MM.1S (cell line): ENCODE measurements around the gene DNAJC24.

Experiments
- DNase-seq: peaks from one replicate; pipeline ENCODE4 v3.0.0-alpha.2; 2015
- H2AFZ ChIP-seq: fragments of 300-600 bp; sonication (generic); 2 replicates; pipeline ENCODE4 v1.6.0; 2016; ENCODE audit warnings: antibody characterized with exemption, low read length
- H3F3A ChIP-seq: fragments of 300-600 bp; sonication (generic); 2 replicates; pipeline ENCODE4 v1.6.1; 2016; ENCODE audit warnings: mild to moderate bottlenecking, antibody characterized with exemption, low read length, moderate library complexity, mixed read lengths; ENCODE audit not compliant: insufficient read depth
- H3K27ac ChIP-seq: fragments of 300-600 bp; sonication (generic); 2 replicates; pipeline ENCODE4 v1.5.1; 2016; ENCODE audit warnings: mild to moderate bottlenecking, low read length
- H3K27me3 ChIP-seq: fragments of 300-600 bp; sonication (generic); replicated peaks from 2 replicates; pipeline ENCODE4 v1.6.0; 2016; ENCODE audit warnings: low read length; ENCODE audit not compliant: insufficient read depth
- H3K36me3 ChIP-seq: fragments of 300-600 bp; sonication (generic); replicated peaks from 2 replicates; pipeline ENCODE4 v1.6.1; 2016; ENCODE audit warnings: mild to moderate bottlenecking, low read length, mixed read lengths; ENCODE audit not compliant: insufficient read depth
- H3K4me1 ChIP-seq: fragments of 300-600 bp; sonication (generic); 2 replicates; pipeline ENCODE4 v1.6.1; 2016; ENCODE audit warnings: low read length, mixed read lengths
- H3K4me2 ChIP-seq: fragments of 300-600 bp; sonication (generic); 2 replicates; pipeline ENCODE4 v1.6.0; 2016; ENCODE audit warnings: low read depth, low read length
- H3K4me3 ChIP-seq: fragments of 300-600 bp; sonication (generic); 2 replicates; pipeline ENCODE4 v1.5.1; 2016; ENCODE audit warnings: low read length, mixed read lengths
- H3K79me2 ChIP-seq: fragments of 300-600 bp; sonication (generic); 2 replicates; pipeline ENCODE4 v1.6.1; 2016; ENCODE audit warnings: mixed run types, low read length, mixed read lengths
- H3K9ac ChIP-seq: fragments of 300-600 bp; sonication (generic); 2 replicates; pipeline ENCODE4 v1.6.1; 2016; ENCODE audit warnings: low read length, mixed read lengths
- H3K9me2 ChIP-seq: fragments of 300-600 bp; sonication (generic); replicated peaks from 2 replicates; pipeline ENCODE4 v1.6.1; 2016; ENCODE audit warnings: mild to moderate bottlenecking, low read length, mixed read lengths; ENCODE audit not compliant: insufficient read depth
- H3K9me3 ChIP-seq: fragments of 300-600 bp; sonication (generic); replicated peaks from 2 replicates; pipeline ENCODE4 v1.6.1; 2016; ENCODE audit warnings: mild to moderate bottlenecking, low read length, mixed read lengths; ENCODE audit not compliant: insufficient read depth
- H4K20me1 ChIP-seq: fragments of 300-600 bp; sonication (generic); 2 replicates; pipeline ENCODE4 v1.6.1; 2016; ENCODE audit warnings: mild to moderate bottlenecking, low read length, moderate library complexity, mixed read lengths; ENCODE audit not compliant: insufficient read depth
- CTCF ChIP-seq: fragments of 300-600 bp; sonication (generic); IDR thresholded peaks from 2 replicates; pipeline ENCODE4 v1.5.1; 2016; ENCODE audit warnings: antibody characterized with exemption, low read length, mixed read lengths
- EZH2 ChIP-seq: fragments of 300-600 bp; sonication (generic); optimal IDR thresholded peaks from 2 replicates; pipeline ENCODE3; 2017; ENCODE audit warnings: low read depth, mild to moderate bottlenecking, antibody characterized with exemption, low read length, mixed read lengths
- EZH2phosphoT487 ChIP-seq: fragments of 300-600 bp; sonication (generic); IDR thresholded peaks from 2 replicates; pipeline ENCODE4 v1.6.1; 2018; ENCODE audit warnings: antibody characterized with exemption, low read length

Gene DNAJC24

GRCh38 chr11:31474083-31474482, 104.4 kb downstream of the DNAJC24 start:
- no peak overlapping the region for H3K9ac ChIP-seq
- no peaks in the 10 kb centered on the region for H3F3A ChIP-seq
- no peaks in the 10 kb centered on the region for H3K36me3 ChIP-seq
- no peaks in the 10 kb centered on the region for H3K9me3 ChIP-seq
- H3K4me1 ChIP-seq, result no peaks in the 10 kb centered on the region
- H3K79me2 ChIP-seq, result no peaks in the 10 kb centered on the region
- H3K4me3 ChIP-seq, result no peak overlapping the region
- H4K20me1 ChIP-seq, result no peaks in the 10 kb centered on the region
- H3K27ac ChIP-seq, result no peak overlapping the region
- H3K27me3 ChIP-seq, result no peaks in the 10 kb centered on the region
- no peak overlapping the region for H3K4me2 ChIP-seq
- TF ChIP-seq EZH2phosphoT487 (no peak), EZH2 (no peak), CTCF (no peak)
- H3K9me2 ChIP-seq, result no peaks in the 10 kb centered on the region
- no peak overlapping the region for H2AFZ ChIP-seq
- DNase-seq, result no peak

GRCh38 chr11:31477528-31478222, 108.0 kb downstream of the DNAJC24 start:
- H3K4me1 ChIP-seq, result no peaks in the 10 kb centered on the region
- no peaks in the 10 kb centered on the region for H3K9me2 ChIP-seq
- no peaks in the 10 kb centered on the region for H3K36me3 ChIP-seq
- no peak overlapping the region for H3K27ac ChIP-seq
- H2AFZ ChIP-seq, result no peak overlapping the region
- H3K9ac ChIP-seq, result no peak overlapping the region
- no peaks in the 10 kb centered on the region for H3K9me3 ChIP-seq
- H3K4me2 ChIP-seq, result no peak overlapping the region
- H3K79me2 ChIP-seq, result no peaks in the 10 kb centered on the region
- no peak for DNase-seq
- no peak overlapping the region for H3K4me3 ChIP-seq
- TF ChIP-seq EZH2phosphoT487, result no peak
- TF ChIP-seq CTCF, result no peak
- no peaks in the 10 kb centered on the region for H4K20me1 ChIP-seq
- no peaks in the 10 kb centered on the region for H3F3A ChIP-seq
- no peaks in the 10 kb centered on the region for H3K27me3 ChIP-seq

GRCh38 chr11:31478223-31478590, 108.5 kb downstream of the DNAJC24 start:
- Histone ChIP-seq H3K4me3 (no peak overlapping the region), H3K9me3 (no peaks in the 10 kb centered on the region), H3K36me3 (no peaks in the 10 kb centered on the region), H3K79me2 (no peaks in the 10 kb centered on the region), H3K27me3 (no peaks in the 10 kb centered on the region), H3K27ac (no peak overlapping the region), H2AFZ (no peak overlapping the region), H4K20me1 (no peaks in the 10 kb centered on the region), H3F3A (no peaks in the 10 kb centered on the region), H3K4me1 (no peaks in the 10 kb centered on the region), H3K4me2 (no peak overlapping the region), H3K9me2 (no peaks in the 10 kb centered on the region), H3K9ac (no peak overlapping the region)
- no peak for DNase-seq
- TF ChIP-seq CTCF, result no peak
- no peak for TF ChIP-seq EZH2
- no peak for TF ChIP-seq EZH2phosphoT487
